Endodermal cell (in vitro differentiated cells): Measurements from ENCODE around the gene ZNF678. TPM values are rescaled to one million over a fixed set of nuclear protein-coding genes. Genes with fewer than 3 reads are reported as not detected.
"Not testable (repeated sequence)": the region's sequence is repeated elsewhere in the genome, so short reads cannot be mapped to it uniquely, and the experiment has no call there.

Experiments used
- DNase-seq: peaks from one replicate; pipeline ENCODE4 v3.0.0-alpha.2; 2017
- H3K27ac ChIP-seq: 2 replicates; pipeline ENCODE4 v1.5.1; 2013; ENCODE audit warnings: mild to moderate bottlenecking, low read depth, low read length, moderate library complexity
- H3K27me3 ChIP-seq: 2 replicates; pipeline ENCODE4 v1.6.1; 2013; ENCODE audit warnings: mild to moderate bottlenecking, low read length, moderate library complexity; ENCODE audit not compliant: insufficient read depth, control insufficient read depth, poor library complexity, severe bottlenecking
- H3K36me3 ChIP-seq: 2 replicates; pipeline ENCODE4 v1.7.0; 2013; ENCODE audit warnings: mild to moderate bottlenecking, low read length, moderate library complexity; ENCODE audit not compliant: control insufficient read depth, insufficient read depth
- H3K4me1 ChIP-seq: one replicate; pipeline ENCODE4 v1.7.0; 2013; ENCODE audit warnings: low read length; ENCODE audit not compliant: control insufficient read depth, insufficient read depth
- H3K4me3 ChIP-seq: 2 replicates; pipeline ENCODE4 v1.5.1; 2013; ENCODE audit warnings: mild to moderate bottlenecking, low read length, moderate library complexity
- H3K9ac ChIP-seq: 2 replicates; pipeline ENCODE4 v1.6.1; 2013; ENCODE audit warnings: mild to moderate bottlenecking, low read length, moderate library complexity; ENCODE audit not compliant: poor library complexity, severe bottlenecking; ENCODE audit errors: extremely low read depth
- H3K9me3 ChIP-seq: 2 replicates; pipeline ENCODE4 v1.6.1; 2013; ENCODE audit warnings: mild to moderate bottlenecking, low read length, moderate library complexity; ENCODE audit not compliant: control insufficient read depth
- H3K27ac Mint-ChIP-seq: 2 replicates; pipeline ENCODE4 v1.8.0; 2020; ENCODE audit warnings: mixed read lengths
- H3K27me3 Mint-ChIP-seq: 2 replicates; pipeline ENCODE4 v1.8.0; 2021; ENCODE audit warnings: mild to moderate bottlenecking, mixed read lengths; ENCODE audit not compliant: insufficient read depth
- H3K36me3 Mint-ChIP-seq: 2 replicates; pipeline ENCODE4 v1.8.0; 2020; ENCODE audit warnings: low read depth, mixed read lengths
- H3K4me1 Mint-ChIP-seq: 2 replicates; pipeline ENCODE4 v1.8.0; 2020; ENCODE audit warnings: mixed read lengths
- H3K4me3 Mint-ChIP-seq: 2 replicates; pipeline ENCODE4 v1.8.0; 2020; ENCODE audit warnings: mild to moderate bottlenecking, moderate library complexity, mixed read lengths
- H3K9me3 Mint-ChIP-seq: 2 replicates; pipeline ENCODE4 v1.8.0; 2020; ENCODE audit warnings: mild to moderate bottlenecking, mixed read lengths
- WGBS, 2 experiments: methylation state at CpG; one replicate each; pipeline versions ENCODE4 v1.1.5 to v1.1.7; 2013; ENCODE audit warnings: missing lambda C conversion rate in 2 of 2, mixed read lengths in 1 of 2; ENCODE audit not compliant: insufficient coverage in 1 of 2, insufficient read length in 1 of 2; 5-methylcytosine and 5-hydroxymethylcytosine counted together
- total RNA-seq, 2 donors: library from RNA; stranded (reverse); fragmentation: NEBNext Ultra II Directional in 1 of 2; extraction: Animal tissue kit (Norgen Biotek cat#: 25700) in 1 of 2; gene quantifications; 2 replicates in 1 of 2; 3 replicates in 1 of 2; pipeline ENCODE4 v1.2.1, GENCODE V29; 2021
- TF ChIP-seq, protein P1 (sequence below): fragments of 200-600 bp; sonication (generic); conservative IDR thresholded peaks from 2 replicates; pipeline ENCODE4 v1.5.0; 2021; ENCODE audit warnings: antibody characterized with exemption, mild to moderate bottlenecking

The ZNF678 gene
- total RNA-seq, 2 donors from 2014 or later = 23.1 to 24.3 TPM

DNA sequence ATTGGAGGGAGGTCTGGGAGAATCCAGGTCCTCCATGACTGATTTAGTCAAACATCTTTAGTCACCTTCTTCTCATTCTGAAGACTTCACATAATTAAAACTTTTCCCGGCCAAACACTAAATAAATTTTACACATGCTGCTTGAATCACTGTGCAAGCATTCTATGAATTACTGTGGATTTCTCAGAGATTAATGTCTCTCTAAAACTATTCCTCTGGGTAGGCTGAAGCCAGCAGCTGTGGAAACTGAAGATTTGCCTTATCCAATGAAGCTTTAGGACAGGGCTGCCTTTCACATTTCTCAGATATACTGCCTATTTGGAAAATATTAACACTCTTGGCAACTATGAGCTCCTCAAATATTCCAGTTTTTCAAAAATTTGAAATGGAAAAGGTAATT, 110.1 kb downstream of the ZNF678 start:
- Histone ChIP-seq H3K9me3 (peaks cover 48% of the 10 kb centered on the region), H3K27me3 (no peaks in the 10 kb centered on the region), H3K9ac (no peak overlapping the region), H3K4me3 (no peak overlapping the region), H3K27ac (no peak overlapping the region), H3K36me3 (no peaks in the 10 kb centered on the region), H3K4me1 (no peaks in the 10 kb centered on the region)
- WGBS, 2 experiments = 92% methylated on average over 1 of the region's 1 CpG; no CpG with 5 or more reads in 1 of the 2 experiments
- H3K27me3 Mint-ChIP-seq = peaks cover 1% of the 10 kb centered on the region
- TF ChIP-seq, protein P1, sequence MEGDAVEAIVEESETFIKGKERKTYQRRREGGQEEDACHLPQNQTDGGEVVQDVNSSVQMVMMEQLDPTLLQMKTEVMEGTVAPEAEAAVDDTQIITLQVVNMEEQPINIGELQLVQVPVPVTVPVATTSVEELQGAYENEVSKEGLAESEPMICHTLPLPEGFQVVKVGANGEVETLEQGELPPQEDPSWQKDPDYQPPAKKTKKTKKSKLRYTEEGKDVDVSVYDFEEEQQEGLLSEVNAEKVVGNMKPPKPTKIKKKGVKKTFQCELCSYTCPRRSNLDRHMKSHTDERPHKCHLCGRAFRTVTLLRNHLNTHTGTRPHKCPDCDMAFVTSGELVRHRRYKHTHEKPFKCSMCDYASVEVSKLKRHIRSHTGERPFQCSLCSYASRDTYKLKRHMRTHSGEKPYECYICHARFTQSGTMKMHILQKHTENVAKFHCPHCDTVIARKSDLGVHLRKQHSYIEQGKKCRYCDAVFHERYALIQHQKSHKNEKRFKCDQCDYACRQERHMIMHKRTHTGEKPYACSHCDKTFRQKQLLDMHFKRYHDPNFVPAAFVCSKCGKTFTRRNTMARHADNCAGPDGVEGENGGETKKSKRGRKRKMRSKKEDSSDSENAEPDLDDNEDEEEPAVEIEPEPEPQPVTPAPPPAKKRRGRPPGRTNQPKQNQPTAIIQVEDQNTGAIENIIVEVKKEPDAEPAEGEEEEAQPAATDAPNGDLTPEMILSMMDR = no peak
- no peak overlapping the region for H3K27ac Mint-ChIP-seq
- DNase-seq = no peak
- H3K9me3 Mint-ChIP-seq = peaks cover 67% of the 10 kb centered on the region
- peaks cover 2% of the 10 kb centered on the region for H3K36me3 Mint-ChIP-seq
- no peaks in the 10 kb centered on the region for H3K4me1 Mint-ChIP-seq
- no peak overlapping the region for H3K4me3 Mint-ChIP-seq

DNA sequence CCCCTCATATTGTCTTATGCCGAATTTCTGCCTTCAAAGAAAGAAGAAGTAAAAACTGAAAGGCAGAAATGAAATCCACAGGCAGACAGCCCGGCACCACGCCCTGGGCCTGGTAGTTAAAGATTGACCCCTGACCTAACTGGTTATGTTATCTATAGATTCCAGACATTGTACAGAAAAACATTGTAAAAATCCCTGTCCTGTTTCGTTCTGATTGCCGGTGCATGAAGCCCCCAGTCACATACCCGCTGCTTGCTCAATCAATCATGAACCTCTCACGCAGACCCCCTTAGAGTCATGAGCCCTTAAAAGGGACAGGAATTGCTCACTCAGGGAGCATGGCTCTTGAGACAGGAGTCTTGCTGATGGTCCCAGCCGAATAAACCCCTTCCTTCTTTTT, 122.5 kb downstream of the ZNF678 start:
- no peaks in the 10 kb centered on the region for H3K36me3 ChIP-seq
- WGBS, 2 experiments = 81 to 91% methylated on average over 6 to 8 of the region's 8 CpGs
- H3K4me3 ChIP-seq = no peak overlapping the region
- Mint-ChIP-seq H3K27ac (no peak overlapping the region), H3K4me1 (no peaks in the 10 kb centered on the region), H3K9me3 (peaks cover 32% of the 10 kb centered on the region), H3K27me3 (peaks cover 2% of the 10 kb centered on the region), H3K4me3 (no peak overlapping the region), H3K36me3 (no peaks in the 10 kb centered on the region)
- no peaks in the 10 kb centered on the region for H3K27me3 ChIP-seq
- H3K27ac ChIP-seq = no peak overlapping the region
- no peak for DNase-seq
- no peaks in the 10 kb centered on the region for H3K4me1 ChIP-seq
- peaks cover 33% of the 10 kb centered on the region for H3K9me3 ChIP-seq
- TF ChIP-seq, protein P1 = no peak
- H3K9ac ChIP-seq = no peak overlapping the region

DNA sequence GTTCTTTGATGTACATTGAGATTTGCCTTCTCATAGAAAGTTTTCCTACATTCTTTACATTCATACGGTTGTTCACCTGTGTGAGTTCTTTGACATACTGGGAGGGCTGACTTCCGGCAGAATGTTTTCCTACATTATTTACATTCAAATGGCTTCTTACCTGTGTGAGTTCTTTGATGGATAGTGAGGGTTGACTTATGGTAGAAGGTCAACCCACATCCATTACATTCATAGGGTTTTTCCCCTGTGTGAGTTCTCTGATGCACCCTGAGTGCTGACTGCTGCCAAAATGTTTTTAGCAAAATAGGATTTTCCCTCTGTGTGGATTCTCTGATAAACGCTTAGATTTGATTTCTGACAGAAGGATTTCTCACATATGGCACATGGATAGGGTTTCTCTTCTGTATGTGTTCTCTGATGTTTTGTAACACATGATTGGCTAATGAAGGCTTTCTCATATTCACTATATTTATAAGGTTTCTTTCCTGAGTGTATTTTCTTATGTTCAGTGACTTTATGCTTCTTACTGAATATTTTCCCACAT, 134.0 kb downstream of the ZNF678 start:
- H3K27me3 ChIP-seq = no peaks in the 10 kb centered on the region
- H3K9ac ChIP-seq = no peak overlapping the region
- DNase-seq = no peak
- H3K9me3 ChIP-seq = peaks cover 19% of the 10 kb centered on the region
- TF ChIP-seq, protein P1 = no peak
- no peak overlapping the region for H3K4me3 ChIP-seq
- H3K27ac ChIP-seq = no peak overlapping the region
- Mint-ChIP-seq H3K9me3 (peaks cover 43% of the 10 kb centered on the region), H3K27ac (no peak overlapping the region), H3K4me1 (no peaks in the 10 kb centered on the region), H3K27me3 (peaks cover 8% of the 10 kb centered on the region), H3K4me3 (no peak overlapping the region), H3K36me3 (no peaks in the 10 kb centered on the region)
- H3K36me3 ChIP-seq = no peaks in the 10 kb centered on the region
- H3K4me1 ChIP-seq = no peaks in the 10 kb centered on the region
- 86 to 100% methylated on average over 1 to 2 of the region's 3 CpGs for WGBS, 2 experiments

DNA sequence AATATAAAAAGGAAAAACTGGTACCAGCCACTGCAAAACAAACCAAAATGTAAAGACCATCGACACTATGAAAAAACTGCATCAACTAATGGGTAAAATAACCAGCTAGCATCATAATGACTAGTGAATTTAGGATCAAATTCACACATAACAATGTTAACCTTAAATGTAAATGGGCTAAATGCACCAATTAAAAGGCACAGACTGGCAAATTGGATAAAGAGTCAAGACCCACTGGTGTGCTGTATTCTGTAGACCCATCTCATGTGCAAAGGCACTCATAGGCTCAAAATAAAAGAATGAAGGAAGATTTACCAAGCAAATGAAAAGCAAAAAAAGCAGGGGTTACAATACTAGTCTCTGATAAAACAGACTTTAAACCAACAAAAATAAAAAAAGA, 138.3 kb downstream of the ZNF678 start:
- H3K27me3 Mint-ChIP-seq, H3K27me3 ChIP-seq, H3K27ac Mint-ChIP-seq, H3K36me3 ChIP-seq, H3K36me3 Mint-ChIP-seq, DNase-seq, H3K27ac ChIP-seq, H3K4me1 Mint-ChIP-seq, H3K4me3 ChIP-seq, H3K4me3 Mint-ChIP-seq, H3K4me1 ChIP-seq, H3K9ac ChIP-seq: not testable (repeated sequence)
- peaks cover 20% of the 10 kb centered on the region for H3K9me3 ChIP-seq
- peaks cover 60% of the 10 kb centered on the region for H3K9me3 Mint-ChIP-seq
- WGBS, 2 experiments = 88% methylated on average over 1 of the region's 1 CpG; no CpG with 5 or more reads in 1 of the 2 experiments
